ENCODE results near the gene BCL7C. TPM values are rescaled to one million over a fixed set of nuclear protein-coding genes. Genes with fewer than 3 reads are reported as not detected.

The BCL7C gene
- total and polyA plus RNA-seq, 10 of the 15 experiments (the other 5 are each of a cell fraction or from before 2014, with no cell fraction given) = 1.1 to 30.5 (median 13.7) TPM

DNA sequence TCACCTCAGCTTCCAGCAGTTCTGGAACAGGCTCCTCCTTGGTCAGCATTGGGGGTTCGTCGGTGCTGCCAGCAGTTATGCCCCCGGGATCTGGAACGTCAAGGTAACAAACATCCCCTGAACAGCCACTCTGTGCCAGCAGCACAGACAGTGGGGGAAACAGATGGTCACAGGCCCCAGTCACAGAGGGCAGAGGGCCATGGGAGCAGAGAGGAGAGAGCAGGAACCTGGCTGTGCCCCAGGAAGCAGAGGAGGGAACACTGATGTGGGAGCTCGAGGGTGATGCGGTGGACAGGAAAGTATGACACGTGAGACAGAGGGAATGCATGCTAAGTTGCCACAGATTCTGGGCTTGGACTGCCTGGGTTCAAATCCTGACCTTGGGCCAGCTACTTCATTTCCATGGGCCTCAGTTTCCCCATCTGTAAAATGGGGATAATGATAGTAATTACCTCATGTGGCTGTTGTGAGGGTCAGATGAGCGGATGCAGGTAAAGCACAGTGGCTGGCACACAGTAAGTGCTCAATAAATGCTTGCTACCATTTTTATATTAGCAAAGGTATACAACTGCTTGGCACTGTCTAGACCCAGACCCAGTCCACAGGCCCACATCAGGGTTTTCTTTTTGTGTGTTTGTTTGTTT is 4.9 kb downstream of the BCL7C start (continued):
- no peak for TF ChIP-seq STAT3 (IDR thresholded peaks at IDR 0.05; ENCODE audit: low read depth, low read length)

DNA sequence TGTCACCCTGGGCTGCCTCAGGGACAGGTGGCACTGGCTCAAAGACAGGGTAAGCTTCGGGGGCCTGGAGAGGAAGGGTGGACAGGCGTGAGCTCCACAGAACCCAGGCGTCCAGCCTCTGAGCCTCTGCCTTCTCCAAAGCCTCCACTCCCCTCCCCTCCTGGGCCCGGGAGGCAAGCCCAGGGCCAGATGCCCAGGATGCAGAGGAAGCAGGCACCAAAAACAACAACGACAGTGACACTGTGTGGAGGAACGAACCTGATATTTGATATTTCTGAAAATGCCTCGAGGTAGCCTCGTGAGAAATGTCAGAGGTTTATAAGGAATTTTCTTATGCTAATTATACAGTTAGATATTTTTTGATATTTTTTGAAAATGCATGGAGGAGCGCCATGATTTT is 6.0 kb downstream of the BCL7C start:
- ChIA-PET RAD21 (ENCODE audit: unreplicated experiment) (no interaction called here), SMC1A (ENCODE audit: uncharacterized antibody, unreplicated experiment) (no interaction called here), POLR2A (interaction anchor here (0.6 to 2.3 kb wide), 2 partner anchors 10 to 978 kb away, joined by 3 to 6 read pairs; no protein-coding TSS in a partner anchor), CTCF (interaction anchor here (1.7 kb wide), 1 partner anchor 43 kb away, joined by 5 read pairs; no protein-coding TSS in a partner anchor)
- intact Hi-C loops (cut with micrococcal nuclease; ENCODE audit: unreplicated experiment) = no loop called here
- H3K9ac ChIP-seq (ENCODE audit: control insufficient read depth, insufficient read depth, low read length) = no peak overlapping the region
- TF ChIP-seq NRF1 (conservative IDR thresholded peaks at IDR 0.05; ENCODE audit: low read depth, low read length) (no peak), HDAC6 (IDR thresholded peaks at IDR 0.05; ENCODE audit: unreplicated experiment) (no peak), TAF1 (IDR thresholded peaks at IDR 0.05; ENCODE audit: borderline replicate concordance, low read depth, low read length) (no peak), ZNF217 (IDR thresholded peaks at IDR 0.05) (no peak), KDM1A (IDR thresholded peaks at IDR 0.05; ENCODE audit: borderline replicate concordance) (no peak)
- H3K4me1 ChIP-seq (ENCODE audit: control insufficient read depth, insufficient read depth, low read length) = peaks cover 13% of the 10 kb centered on the region
- DNase-seq (ENCODE audit: low read depth, low spot score) (no peak), ATAC-seq (no peak), FAIRE-seq (no peak)
- peaks cover under 1% of the 10 kb centered on the region; the same call in 1 of the 2 replicates for H3K79me2 ChIP-seq (ENCODE audit: control insufficient read depth, insufficient read depth, low read length)
- in situ Hi-C loops (cut with MboI) = no loop called here
- H3K4me2 ChIP-seq (ENCODE audit: control insufficient read depth, insufficient read depth) = no peak overlapping the region
- no peaks in the 10 kb centered on the region for H3K27me3 ChIP-seq (replicated peaks in 1 of 2; ENCODE audit: control insufficient read depth in 2 of 2, insufficient read depth in 2 of 2, low read length in 1 of 2)
- H3K9me3 ChIP-seq (replicated peaks; ENCODE audit: control insufficient read depth, insufficient read depth, low read length) = no peaks in the 10 kb centered on the region
- H3K4me3 ChIP-seq = no peak overlapping the region
- H4K20me1 ChIP-seq (ENCODE audit: control insufficient read depth, insufficient read depth) = no peaks in the 10 kb centered on the region
- WGBS (ENCODE audit: insufficient coverage, insufficient replicate concordance, low lambda C conversion rate, missing lambda C conversion rate) = 77% methylated on average over 9 of the region's 9 CpGs
- H2AFZ ChIP-seq (ENCODE audit: control insufficient read depth, low read depth, low read length) = no peak overlapping the region
- no TSS peak for BruUV-seq (replicated peaks)
- H3K36me3 ChIP-seq (ENCODE audit: control insufficient read depth in 2 of 2, insufficient read depth in 2 of 2, low read length in 1 of 2) = peaks cover 0 to 5% of the 10 kb centered on the region in 2 experiments; a peak in 2 of 4 replicates
- no peak overlapping the region for H3K27ac ChIP-seq (ENCODE audit: control insufficient read depth, insufficient read depth)

All from GM12878 (cell line).